Dermis blood vessel endothelial cell (primary cell): ENCODE data around the gene KIAA1549. TPM values are rescaled to one million over a fixed set of nuclear protein-coding genes. Genes with fewer than 3 reads are reported as not detected.
A peak's percentile ranks its signal among the peaks of the same experiment; 100 is the strongest.
"Not testable (repeated sequence)": the region's sequence is repeated elsewhere in the genome, so short reads cannot be mapped to it uniquely, and the experiment has no call there.

Experiments
- DNase-seq: peaks from one replicate; pipeline ENCODE4 v3.0.0; 2010
- total RNA-seq: library from RNA; depleted of rRNA; stranded (reverse); fragments of >200 nt; gene quantifications from 2 replicates; pipeline ENCODE4 v1.2.3, GENCODE V29; 2014

Gene KIAA1549
- total RNA-seq, 1 donor from 2014 or later, result 2.6 TPM

- DNase-seq, result no peak
Measured at GRCh38 chr7:138848056-138848980, 132.9 kb downstream of the KIAA1549 start.

- DNase-seq, result no peak
Measured at GRCh38 chr7:138845711-138846110, 135.5 kb downstream of the KIAA1549 start.

- DNase-seq, result no peak
Measured at GRCh38 chr7:138843632-138844580, 137.3 kb downstream of the KIAA1549 start.

GRCh38 chr7:138842111-138842510 is 139.1 kb downstream of the KIAA1549 start:
- DNase-seq, result peak; percentile 40

- peak; percentile 14 for DNase-seq
Measured at GRCh38 chr7:138838166-138838565, 143.0 kb downstream of the KIAA1549 start.

- peak; percentile 63 for DNase-seq
Measured at GRCh38 chr7:138837627-138838026, 143.6 kb downstream of the KIAA1549 start.

GRCh38 chr7:138835087-138835486 is 146.1 kb downstream of the KIAA1549 start:
- DNase-seq, result no peak

- no peak for DNase-seq
Measured at GRCh38 chr7:138834583-138834982, 146.6 kb downstream of the KIAA1549 start.

GRCh38 chr7:138833596-138833995 is 147.6 kb downstream of the KIAA1549 start:
- no peak for DNase-seq

GRCh38 chr7:138832966-138833365 is 148.2 kb downstream of the KIAA1549 start:
- DNase-seq, result no peak

- DNase-seq, result no peak
Measured at GRCh38 chr7:138829335-138829734, 151.9 kb downstream of the KIAA1549 start.

- DNase-seq, result no peak
Measured at GRCh38 chr7:138828302-138828701, 152.9 kb downstream of the KIAA1549 start.

- no peak for DNase-seq
Measured at GRCh38 chr7:138825049-138825721, 156.0 kb downstream of the KIAA1549 start.

GRCh38 chr7:138822867-138823535 is 158.2 kb downstream of the KIAA1549 start:
- no peak for DNase-seq

GRCh38 chr7:138821912-138822311 is 159.3 kb downstream of the KIAA1549 start:
- DNase-seq, result no peak

- no peak for DNase-seq
Measured at GRCh38 chr7:138819625-138820024, 161.6 kb downstream of the KIAA1549 start.

GRCh38 chr7:138816650-138817049 is 164.5 kb downstream of the KIAA1549 start:
- no peak for DNase-seq

GRCh38 chr7:138814816-138815332 is 166.3 kb downstream of the KIAA1549 start:
- no peak for DNase-seq

- no peak for DNase-seq
Measured at GRCh38 chr7:138813945-138814344, 167.2 kb downstream of the KIAA1549 start.

- DNase-seq, result not testable (repeated sequence)
Measured at GRCh38 chr7:138811327-138811726, 169.9 kb downstream of the KIAA1549 start.

GRCh38 chr7:138809346-138809745 is 171.8 kb downstream of the KIAA1549 start:
- DNase-seq, result no peak

- DNase-seq, result no peak
Measured at GRCh38 chr7:138804618-138805017, 176.6 kb downstream of the KIAA1549 start.
